A549 (cell line): Measurements from ENCODE around the gene IFRD2.

Experiments
- CBX2 ChIP-seq: fragments of 200-600 bp; sonication (generic); IDR thresholded peaks from 2 replicates; pipeline ENCODE4 v1.6.1; 2016; ENCODE audit warnings: low read depth, mild to moderate bottlenecking, borderline replicate concordance
- CTCF ChIP-seq: fragments of >200 bp; sonication (Bioruptor Twin); formaldehyde crosslinking; IDR thresholded peaks from 3 replicates; pipeline ENCODE4 v1.5.1; 2016
- EHMT2 ChIP-seq: fragments of 200-600 bp; sonication (generic); IDR thresholded peaks from 2 replicates; pipeline ENCODE4 v1.6.1; 2016; ENCODE audit warnings: antibody characterized with exemption, low read depth, mild to moderate bottlenecking, moderate library complexity
- HDAC2 ChIP-seq: fragments of 200-600 bp; sonication (generic); IDR thresholded peaks from 2 replicates; pipeline ENCODE4 v1.6.1; 2016
- JUNB ChIP-seq: fragments of >200 bp; sonication (Bioruptor Twin); formaldehyde crosslinking; IDR thresholded peaks from 2 replicates; pipeline ENCODE4 v1.6.1; 2016
- MYC ChIP-seq: IDR thresholded peaks from 2 replicates; pipeline ENCODE4 v1.6.1; 2012; ENCODE audit warnings: mild to moderate bottlenecking, inconsistent platforms, low read length, improper control_type of control experiment, borderline replicate concordance

- no peak for TF ChIP-seq CTCF
- TF ChIP-seq CBX2 = no peak
- no peak for TF ChIP-seq EHMT2
- no peak for TF ChIP-seq JUNB
- no peak for TF ChIP-seq MYC
- TF ChIP-seq HDAC2 = no peak
Measured at GRCh38 chr3:50264383-50264963, 27.8 kb downstream of the IFRD2 start.
